Activated CD8-positive, alpha-beta T cell treated with anti-CD3 and anti-CD28 coated beads for 36 hours (primary cell): ENCODE data around the gene TEX101. TPM values are rescaled to one million over a fixed set of nuclear protein-coding genes. Genes with fewer than 3 reads are reported as not detected.
"Not testable (repeated sequence)": the region's sequence is repeated elsewhere in the genome, so short reads cannot be mapped to it uniquely, and the experiment has no call there.

Experiments
- ATAC-seq: fragments of 200-7000 bp; cut with Tn5 transposase; one replicate; pipeline ENCODE4 v1.10.0; 2021; ENCODE audit warnings: mild to moderate bottlenecking, moderate library complexity
- CTCF ChIA-PET: fragments of 350-600 bp; sonication (Branson Sonifier 250); formaldehyde crosslinking; loops from one replicate; lab custom pipeline; 2021; ENCODE audit warnings: antibody characterized with exemption; lab: Charles Lee
- POLR2A ChIA-PET: fragments of 350-600 bp; sonication (Branson Sonifier 250); formaldehyde crosslinking; loops from one replicate; lab custom pipeline; 2021; ENCODE audit warnings: antibody characterized with exemption; lab: Charles Lee
- DNase-seq: peaks from one replicate; pipeline ENCODE4 v3.0.0-alpha.2; 2020
- H3K27ac Mint-ChIP-seq: one replicate; pipeline ENCODE4 v1.8.0; 2021; ENCODE audit warnings: mild to moderate bottlenecking, mixed read lengths
- H3K27me3 Mint-ChIP-seq: one replicate; pipeline ENCODE4 v1.8.0; 2021; ENCODE audit warnings: mixed read lengths
- H3K36me3 Mint-ChIP-seq: one replicate; pipeline ENCODE4 v1.8.0; 2021; ENCODE audit warnings: low read depth, mixed read lengths
- H3K4me1 Mint-ChIP-seq: one replicate; pipeline ENCODE4 v1.8.0; 2021; ENCODE audit warnings: low read depth, mixed read lengths
- H3K4me3 Mint-ChIP-seq: one replicate; pipeline ENCODE4 v1.8.0; 2021; ENCODE audit warnings: mild to moderate bottlenecking, moderate library complexity, mixed read lengths
- H3K9me3 Mint-ChIP-seq: one replicate; pipeline ENCODE4 v1.8.0; 2021; ENCODE audit warnings: mixed read lengths
- CTCF ChIP-seq: fragments of 200-600 bp; IDR thresholded peaks from one replicate; pipeline ENCODE4 v1.8.0; 2022; ENCODE audit warnings: antibody characterized with exemption, mild to moderate bottlenecking
- intact Hi-C: fragments of 100-400 bp; cut with micrococcal nuclease; formaldehyde crosslinking; loops from one replicate; pipeline ENCODE4 v1.10.0; 2022
- total RNA-seq, 2 experiments: library from RNA; stranded (reverse); gene quantifications; one replicate each; pipeline ENCODE4 v1.2.3, GENCODE V29; 2021

TEX101 gene
- total RNA-seq, 2 experiments from 2014 or later = not detected

DNA sequence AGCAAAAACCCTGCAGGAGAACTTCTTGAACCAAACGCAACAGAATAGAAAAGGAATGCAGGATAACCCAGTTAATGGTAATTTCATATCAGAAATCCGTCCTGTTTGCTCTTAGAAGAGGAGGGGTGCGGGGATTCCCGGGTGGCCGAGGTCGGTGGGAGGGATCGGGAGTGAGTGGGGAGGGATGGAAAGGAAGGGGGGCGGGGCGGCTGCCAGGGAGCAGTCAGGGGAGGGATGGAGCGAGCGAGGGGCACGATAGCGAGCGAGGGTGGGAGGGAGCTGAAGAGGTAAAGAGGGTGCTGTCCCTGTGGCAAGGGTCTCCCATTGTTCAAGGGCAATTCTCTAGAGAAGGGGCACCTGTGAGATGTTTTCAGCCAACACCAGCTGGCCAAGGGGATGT is 34.7 kb upstream of the TEX101 start:
- H3K9me3 Mint-ChIP-seq = no peaks in the 10 kb centered on the region
- H3K4me1 Mint-ChIP-seq = no peaks in the 10 kb centered on the region
- intact Hi-C loops = no loop called here
- no peak for DNase-seq
- no peak overlapping the region for H3K27ac Mint-ChIP-seq
- ChIA-PET POLR2A (no interaction called here), CTCF (no interaction called here)
- no peak for ATAC-seq
- peaks cover 8% of the 10 kb centered on the region for H3K27me3 Mint-ChIP-seq
- H3K4me3 Mint-ChIP-seq = no peak overlapping the region
- TF ChIP-seq CTCF = no peak
- no peaks in the 10 kb centered on the region for H3K36me3 Mint-ChIP-seq

GRCh38 chr19:43380771-43381386 is 33.8 kb upstream of the TEX101 start:
- intact Hi-C loops = no loop called here
- TF ChIP-seq CTCF = no peak
- no peak for ATAC-seq
- CTCF ChIA-PET = no interaction called here
- Mint-ChIP-seq H3K27me3 (peaks cover 8% of the 10 kb centered on the region), H3K4me3 (no peak overlapping the region), H3K36me3 (no peaks in the 10 kb centered on the region), H3K9me3 (peaks cover 1% of the 10 kb centered on the region), H3K4me1 (no peaks in the 10 kb centered on the region), H3K27ac (no peak overlapping the region)
- no peak for DNase-seq
- POLR2A ChIA-PET = no interaction called here

- POLR2A ChIA-PET, H3K27ac Mint-ChIP-seq, DNase-seq, H3K4me3 Mint-ChIP-seq, CTCF ChIA-PET, H3K4me1 Mint-ChIP-seq, intact Hi-C loops, H3K9me3 Mint-ChIP-seq, H3K36me3 Mint-ChIP-seq, H3K27me3 Mint-ChIP-seq: not testable (repeated sequence)
- ATAC-seq = peak; percentile 47
Observed at GRCh38 chr19:43382586-43383216, 32.0 kb upstream of the TEX101 start.

GRCh38 chr19:43383254-43383653 is 31.4 kb upstream of the TEX101 start:
- POLR2A ChIA-PET, ATAC-seq, H3K9me3 Mint-ChIP-seq, H3K27me3 Mint-ChIP-seq, intact Hi-C loops, H3K36me3 Mint-ChIP-seq, H3K4me3 Mint-ChIP-seq, CTCF ChIA-PET, H3K4me1 Mint-ChIP-seq, DNase-seq, H3K27ac Mint-ChIP-seq: not testable (repeated sequence)

- H3K27ac Mint-ChIP-seq, ATAC-seq, H3K9me3 Mint-ChIP-seq, H3K4me3 Mint-ChIP-seq, H3K4me1 Mint-ChIP-seq, POLR2A ChIA-PET, CTCF ChIA-PET, H3K27me3 Mint-ChIP-seq, H3K36me3 Mint-ChIP-seq, intact Hi-C loops, DNase-seq: not testable (repeated sequence)
Observed at GRCh38 chr19:43383759-43384158, 30.9 kb upstream of the TEX101 start.

GRCh38 chr19:43390903-43391551 is 23.7 kb upstream of the TEX101 start:
- DNase-seq, intact Hi-C loops, POLR2A ChIA-PET, H3K4me3 Mint-ChIP-seq, ATAC-seq, H3K27ac Mint-ChIP-seq, H3K27me3 Mint-ChIP-seq, H3K9me3 Mint-ChIP-seq, H3K36me3 Mint-ChIP-seq, CTCF ChIA-PET, H3K4me1 Mint-ChIP-seq: not testable (repeated sequence)

DNA sequence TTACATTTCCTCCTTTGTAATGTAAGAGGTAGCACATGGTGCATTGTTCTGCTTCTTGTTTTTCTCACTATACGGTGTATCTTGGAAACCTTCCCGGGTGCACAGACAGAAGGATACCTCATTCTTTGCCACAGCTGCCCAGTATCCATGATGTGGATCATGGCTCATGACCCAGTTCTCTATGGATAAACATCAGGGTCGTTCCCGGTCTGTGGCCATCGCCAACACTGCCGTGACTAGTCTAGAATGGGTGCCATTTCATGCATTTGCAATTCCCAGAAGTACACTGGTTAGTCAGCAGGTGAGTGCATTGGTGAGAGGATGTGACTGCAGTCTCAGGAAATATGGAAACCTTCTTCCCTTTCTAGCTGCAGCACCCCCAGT is 23.1 kb upstream of the TEX101 start:
- intact Hi-C loops, H3K4me1 Mint-ChIP-seq, CTCF ChIA-PET, H3K9me3 Mint-ChIP-seq, H3K36me3 Mint-ChIP-seq, H3K4me3 Mint-ChIP-seq, H3K27me3 Mint-ChIP-seq, POLR2A ChIA-PET, DNase-seq, H3K27ac Mint-ChIP-seq, ATAC-seq: not testable (repeated sequence)

DNA sequence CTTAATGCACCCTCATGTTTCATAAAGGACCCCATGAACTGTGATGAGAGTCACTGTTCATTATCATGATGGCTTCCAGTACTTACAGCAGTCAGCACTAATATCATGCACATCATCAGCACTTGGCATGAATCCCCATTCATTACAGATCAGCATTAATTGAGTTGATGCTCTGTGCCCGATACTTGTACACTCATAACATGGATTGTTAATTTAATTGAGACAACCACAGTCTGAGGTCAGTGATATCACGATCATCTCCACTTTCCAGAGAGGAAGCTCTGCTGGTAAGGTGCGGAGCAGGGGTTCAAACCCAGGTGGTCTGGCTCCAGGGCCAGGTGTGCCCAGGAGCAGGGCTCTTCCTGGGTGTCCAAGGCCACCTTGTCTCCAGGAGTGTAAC is 21.2 kb upstream of the TEX101 start:
- H3K36me3 Mint-ChIP-seq, DNase-seq, POLR2A ChIA-PET, H3K4me1 Mint-ChIP-seq, H3K27ac Mint-ChIP-seq, H3K4me3 Mint-ChIP-seq, CTCF ChIA-PET, ATAC-seq, H3K9me3 Mint-ChIP-seq, intact Hi-C loops: not testable (repeated sequence)
- peaks cover 13% of the 10 kb centered on the region for H3K27me3 Mint-ChIP-seq
